Adrenal gland (tissue), 12 donors: ENCODE results near the gene CALD1. TPM values are rescaled to one million over a fixed set of nuclear protein-coding genes. Genes with fewer than 3 reads are reported as not detected.

ENCODE experiments used
- DNase-seq, 7 donors: peaks; one replicate each; pipeline ENCODE4 v3.0.0-alpha.2; 2019 to 2020
- H3K27ac ChIP-seq, 5 donors: fragments of 200-600 bp; sonication (generic) in 4 of 5; 1 replicate in 3 of 5; 2 replicates in 2 of 5; pipeline versions ENCODE4 v1.5.1 to v1.8.0; 2016 to 2020; ENCODE audit warnings: mild to moderate bottlenecking in 1 of 5
- H3K27me3 ChIP-seq: fragments of 200-600 bp; 2 replicates; pipeline ENCODE4 v1.8.0; 2021
- H3K36me3 ChIP-seq, 2 donors: fragments of 200-600 bp; replicated peaks in 1 of 2; 1 replicate in 1 of 2; 2 replicates in 1 of 2; pipeline versions ENCODE4 v1.5.1 to v1.8.0; 2018 to 2022
- H3K4me1 ChIP-seq, 2 donors: fragments of 200-600 bp; replicated peaks in 1 of 2; 1 replicate in 1 of 2; 2 replicates in 1 of 2; pipeline versions ENCODE4 v1.5.1 to v1.8.0; 2018 to 2021
- H3K4me3 ChIP-seq, 4 donors: fragments of 200-600 bp; sonication (generic) in 3 of 4; one replicate each; pipeline ENCODE4 v1.5.1; 2016 to 2018
- H3K9me3 ChIP-seq, 3 donors: fragments of 200-600 bp; sonication (generic) in 1 of 3; replicated peaks in 1 of 3; 1 replicate in 2 of 3; 2 replicates in 1 of 3; pipeline versions ENCODE4 v1.5.1 to v1.8.0; 2016 to 2021
- CTCF ChIP-seq, 6 experiments: fragments of 450-650 bp in 4 of 6; fragments of 200-600 bp in 2 of 6; sonication (generic) in 1 of 6; IDR thresholded peaks; 1 replicate in 5 of 6; 2 replicates in 1 of 6; pipeline versions ENCODE4 v1.5.1 to v1.8.0; 2016 to 2021; ENCODE audit warnings: antibody characterized with exemption in 6 of 6, mild to moderate bottlenecking in 2 of 6, moderate library complexity in 1 of 6
- POLR2A ChIP-seq, 2 donors: fragments of 450-650 bp; IDR thresholded peaks; one replicate each; pipeline ENCODE4 v1.6.1; 2017; ENCODE audit warnings: antibody characterized with exemption in 2 of 2, mild to moderate bottlenecking in 2 of 2, moderate library complexity in 1 of 2
- WGBS, 4 donors: extraction: QIAGEN DNeasy Blood & Tissue Kit in 2 of 4; methylation state at CpG; one replicate each; pipeline versions ENCODE4 v1.1.5 to v1.1.7; 2013 to 2017; 5-methylcytosine and 5-hydroxymethylcytosine counted together
- intact Hi-C, 2 donors: fragments of 100-400 bp; cut with DNase I; formaldehyde crosslinking; loops; one replicate each; pipeline versions ENCODE4 v1.14.1 to v1.15.0; 2022 to 2023
- polyA plus RNA-seq, 3 donors: library from polyadenylated mRNA; stranded (reverse); fragments of 200-250 nt in 2 of 3; fragments of 350-450 nt in 1 of 3; fragmentation: Illumina TruSeq in 1 of 3; extraction: RNeasy Lipid Tissue Mini Kit (QIAGEN cat#74804) in 1 of 3; gene quantifications; one replicate each; pipeline ENCODE4 v1.2.3, GENCODE V29; 2013 to 2014
- total RNA-seq, 9 donors: library from RNA; depleted of rRNA in 4 of 9; stranded (reverse); fragments of >200 nt in 4 of 9; fragments of 120-200 nt in 1 of 9; fragmentation: NEBNext Ultra II Directional in 1 of 9; extraction: Animal tissue kit (Norgen Biotek cat#: 25700) in 1 of 9; gene quantifications; one replicate each; pipeline versions ENCODE4 v1.1.0 to v1.2.4, GENCODE V29; 2013 to 2023
- donor health status: healthy with polysubstance abuse.
- donor health status: Bipolar disorder and iron deficiency.
- donor health status: DM: yes; HTN: yes; CAD: no.
- donor health status: DM: no; HTN: no; CAD: no.
- donor health status: DM: no; HTN: no; CAD: no.
- donor health status: DM: yes; HTN: yes; CAD: no.

Gene CALD1
- total and polyA plus RNA-seq, 12 donors: 67.5 to 258 (median 199) TPM

DNA sequence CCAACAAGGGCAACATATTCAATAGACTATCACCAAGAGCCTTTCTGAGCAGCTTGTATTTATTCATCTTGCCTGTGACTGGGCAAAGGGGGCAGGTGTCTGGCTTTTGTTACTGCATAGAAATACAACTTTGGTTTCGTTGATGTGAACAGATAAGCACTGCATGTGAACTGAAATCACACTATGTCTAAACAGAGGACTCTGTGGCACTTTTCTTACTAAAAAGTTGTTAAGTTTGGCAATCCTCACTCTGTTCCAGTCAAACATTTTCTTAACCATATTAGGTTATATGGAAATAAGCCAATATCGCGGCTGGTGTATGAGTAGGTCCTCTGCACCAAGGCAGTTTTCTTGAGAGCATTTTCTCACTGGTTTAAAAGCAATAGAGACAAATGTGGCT is 48.5 kb downstream of the CALD1 start:
- H3K4me3 ChIP-seq: no peak overlapping the region
- H3K4me1 ChIP-seq: no peaks in the 10 kb centered on the region
- no peaks in the 10 kb centered on the region for H3K36me3 ChIP-seq
- no peak for DNase-seq
- no peak for TF ChIP-seq CTCF (IDR thresholded peaks at IDR 0.05)
- no peak for TF ChIP-seq POLR2A (IDR thresholded peaks at IDR 0.05)
- no peaks in the 10 kb centered on the region for H3K9me3 ChIP-seq
- no peaks in the 10 kb centered on the region for H3K27me3 ChIP-seq
- H3K27ac ChIP-seq: peak overlapping the region in 1 of 5 donors; percentile 32
- intact Hi-C loops: no loop called here
- WGBS, 4 donors: 46 to 71% (median 65%) methylated on average over 3 of the region's 3 CpGs

- TF ChIP-seq POLR2A (IDR thresholded peaks at IDR 0.05): no peak
- TF ChIP-seq CTCF (IDR thresholded peaks at IDR 0.05): no peak
- intact Hi-C loops: no loop called here
- WGBS, 4 donors: 62 to 78% (median 69%) methylated on average over 2 of the region's 2 CpGs
- no peak for DNase-seq
- H3K36me3 ChIP-seq: no peaks in the 10 kb centered on the region
- no peak overlapping the region for H3K4me3 ChIP-seq
- no peaks in the 10 kb centered on the region for H3K4me1 ChIP-seq
- peak overlapping the region in 1 of 5 donors; percentile 15 for H3K27ac ChIP-seq
- no peaks in the 10 kb centered on the region for H3K9me3 ChIP-seq
- no peaks in the 10 kb centered on the region for H3K27me3 ChIP-seq
Observed at GRCh38 chr7:134828361-134828760, 48.9 kb downstream of the CALD1 start.

- H3K4me3 ChIP-seq: no peak overlapping the region
- DNase-seq: no peak
- intact Hi-C loops: no loop called here
- no peaks in the 10 kb centered on the region for H3K9me3 ChIP-seq
- no peaks in the 10 kb centered on the region for H3K4me1 ChIP-seq
- no peak for TF ChIP-seq CTCF (IDR thresholded peaks at IDR 0.05)
- no peak for TF ChIP-seq POLR2A (IDR thresholded peaks at IDR 0.05)
- no peaks in the 10 kb centered on the region for H3K36me3 ChIP-seq
- WGBS, 4 donors: 49 to 78% (median 77%) methylated on average over 3 of the region's 3 CpGs
- H3K27me3 ChIP-seq: no peaks in the 10 kb centered on the region
- no peak overlapping the region for H3K27ac ChIP-seq
Observed at GRCh38 chr7:134829380-134829986, 50.0 kb downstream of the CALD1 start.

GRCh38 chr7:134831862-134832261 is 52.4 kb downstream of the CALD1 start:
- no peaks in the 10 kb centered on the region for H3K4me1 ChIP-seq
- intact Hi-C loops: no loop called here
- 61 to 68% (median 66%) methylated on average over 15 of the region's 15 CpGs for WGBS, 4 donors
- H3K4me3 ChIP-seq: no peak overlapping the region
- no peaks in the 10 kb centered on the region for H3K36me3 ChIP-seq
- H3K27me3 ChIP-seq: no peaks in the 10 kb centered on the region
- TF ChIP-seq POLR2A (IDR thresholded peaks at IDR 0.05) (no peak), CTCF (IDR thresholded peaks at IDR 0.05) (no peak)
- H3K27ac ChIP-seq: no peak overlapping the region
- H3K9me3 ChIP-seq: no peaks in the 10 kb centered on the region
- DNase-seq: peak in 3 of 7 donors; percentile 9 to 19 (median 17)
